Stomach smooth muscle (tissue), 2 donors: Measurements from ENCODE around the gene XKRX.

Source experiments
- H3K27ac ChIP-seq: one replicate; pipeline ENCODE4 v1.7.0; 2013; ENCODE audit warnings: mild to moderate bottlenecking, low read length, inconsistent platforms
- H3K27me3 ChIP-seq, 2 donors: one replicate each; pipeline ENCODE4 v1.7.0; 2013; ENCODE audit warnings: low read length in 2 of 2; ENCODE audit not compliant: insufficient read depth in 2 of 2, control insufficient read depth in 1 of 2
- H3K36me3 ChIP-seq, 2 donors: one replicate each; pipeline ENCODE4 v1.7.0; 2013; ENCODE audit warnings: low read length in 2 of 2; ENCODE audit not compliant: control insufficient read depth in 2 of 2, insufficient read depth in 2 of 2
- H3K4me1 ChIP-seq: one replicate; pipeline ENCODE4 v1.7.0; 2013; ENCODE audit warnings: low read length; ENCODE audit not compliant: control insufficient read depth, insufficient read depth
- H3K4me3 ChIP-seq, 2 donors: one replicate each; pipeline ENCODE4 v1.7.0; 2013; ENCODE audit warnings: low read length in 2 of 2
- H3K9ac ChIP-seq, 2 donors: one replicate each; pipeline ENCODE4 v1.7.0; 2013; ENCODE audit warnings: low read length in 2 of 2, mild to moderate bottlenecking in 1 of 2
- H3K9me3 ChIP-seq, 2 donors: one replicate each; pipeline ENCODE4 v1.7.0; 2013; ENCODE audit warnings: low read length in 2 of 2; ENCODE audit not compliant: control insufficient read depth in 2 of 2
- donor health status: healthy.
- donor health status: Pancreatic carcinoma.

The XKRX gene

GRCh38 chrX:100928660-100929613 lies at the start of gene XKRX:
Gene XKRX (minus strand): TSS chrX:100928917. CDS start chrX:100928304, 613 bp downstream.
- Histone ChIP-seq H3K27ac (no peak within 1 kb of the TSS), H3K4me1 (no peaks in the 10 kb centered on the region), H3K9me3 (peaks cover 0 to 5% of the 10 kb centered on the region in 2 donors), H3K4me3 (peak within 1 kb of the TSS; percentile 55 to 69), H3K27me3 (peaks cover 0 to 7% of the 10 kb centered on the region in 2 donors), H3K36me3 (no peaks in the 10 kb centered on the region), H3K9ac (no peak within 1 kb of the TSS)

GRCh38 chrX:100976211-100976610 lies 47.5 kb upstream of the XKRX start:
- no peak overlapping the region for H3K27ac ChIP-seq
- H3K36me3 ChIP-seq = no peaks in the 10 kb centered on the region
- H3K9me3 ChIP-seq = no peaks in the 10 kb centered on the region
- H3K4me1 ChIP-seq = no peaks in the 10 kb centered on the region
- no peak overlapping the region for H3K9ac ChIP-seq
- no peaks in the 10 kb centered on the region for H3K27me3 ChIP-seq
- H3K4me3 ChIP-seq = no peak overlapping the region

- Histone ChIP-seq H3K9ac (no peak overlapping the region), H3K9me3 (no peaks in the 10 kb centered on the region), H3K27me3 (no peaks in the 10 kb centered on the region), H3K27ac (no peak overlapping the region), H3K4me3 (no peak overlapping the region), H3K36me3 (no peaks in the 10 kb centered on the region), H3K4me1 (no peaks in the 10 kb centered on the region)
Observed at GRCh38 chrX:100975212-100975611, 46.5 kb upstream of the XKRX start.

GRCh38 chrX:100973411-100973810 lies 44.7 kb upstream of the XKRX start:
- peaks cover 0 to 1% of the 10 kb centered on the region in 2 donors for H3K27me3 ChIP-seq
- H3K4me3 ChIP-seq = no peak overlapping the region
- H3K36me3 ChIP-seq = no peaks in the 10 kb centered on the region
- no peak overlapping the region for H3K9ac ChIP-seq
- H3K4me1 ChIP-seq = no peaks in the 10 kb centered on the region
- no peaks in the 10 kb centered on the region for H3K9me3 ChIP-seq
- H3K27ac ChIP-seq = no peak overlapping the region

- Histone ChIP-seq H3K27ac (no peak overlapping the region), H3K4me3 (no peak overlapping the region), H3K36me3 (no peaks in the 10 kb centered on the region), H3K9me3 (no peaks in the 10 kb centered on the region), H3K4me1 (no peaks in the 10 kb centered on the region), H3K27me3 (peaks cover 0 to 4% of the 10 kb centered on the region in 2 donors), H3K9ac (no peak overlapping the region)
Observed at GRCh38 chrX:100969936-100970335, 41.2 kb upstream of the XKRX start.

- Histone ChIP-seq H3K27me3 (peaks cover 0 to 4% of the 10 kb centered on the region in 2 donors), H3K4me1 (no peaks in the 10 kb centered on the region), H3K36me3 (no peaks in the 10 kb centered on the region), H3K9me3 (no peaks in the 10 kb centered on the region), H3K27ac (no peak within 1 kb of the TSS), H3K9ac (no peak within 1 kb of the TSS), H3K4me3 (no peak within 1 kb of the TSS)
Observed at GRCh38 chrX:100969408-100969807, 40.7 kb upstream of the XKRX start, which contains the start of gene ARL13A. Gene ARL13A (plus strand): TSS chrX:100969708. CDS start chrX:100973690, 3,982 bp downstream.

GRCh38 chrX:100964362-100964761 lies 35.6 kb upstream of the XKRX start:
- Histone ChIP-seq H3K4me1 (no peaks in the 10 kb centered on the region), H3K9me3 (no peaks in the 10 kb centered on the region), H3K27me3 (peaks cover 0 to 4% of the 10 kb centered on the region in 2 donors), H3K27ac (no peak overlapping the region), H3K36me3 (no peaks in the 10 kb centered on the region), H3K9ac (no peak overlapping the region), H3K4me3 (no peak overlapping the region)

- Histone ChIP-seq H3K4me1 (no peaks in the 10 kb centered on the region), H3K27ac (no peak overlapping the region), H3K27me3 (peaks cover 0 to 2% of the 10 kb centered on the region in 2 donors), H3K4me3 (no peak overlapping the region), H3K9ac (no peak overlapping the region), H3K36me3 (no peaks in the 10 kb centered on the region), H3K9me3 (no peaks in the 10 kb centered on the region)
Observed at GRCh38 chrX:100962811-100963210, 34.1 kb upstream of the XKRX start.

- no peak overlapping the region for H3K4me3 ChIP-seq
- no peak overlapping the region for H3K27ac ChIP-seq
- H3K36me3 ChIP-seq = no peaks in the 10 kb centered on the region
- no peaks in the 10 kb centered on the region for H3K9me3 ChIP-seq
- peaks cover 0 to 4% of the 10 kb centered on the region in 2 donors for H3K27me3 ChIP-seq
- no peaks in the 10 kb centered on the region for H3K4me1 ChIP-seq
- no peak overlapping the region for H3K9ac ChIP-seq
Observed at GRCh38 chrX:100948557-100948956, 19.8 kb upstream of the XKRX start.

- Histone ChIP-seq H3K4me3 (no peak overlapping the region), H3K4me1 (no peaks in the 10 kb centered on the region)
Observed at GRCh38 chrX:100946299-100946927, 17.7 kb upstream of the XKRX start.

More at GRCh38 chrX:100946299-100946927, 17.7 kb upstream of the XKRX start:
- Histone ChIP-seq H3K27ac (no peak overlapping the region), H3K9ac (no peak overlapping the region), H3K36me3 (no peaks in the 10 kb centered on the region), H3K27me3 (peaks cover 0 to 4% of the 10 kb centered on the region in 2 donors), H3K9me3 (no peaks in the 10 kb centered on the region)
